ENCODE data around the gene FHOD1.

The FHOD1 gene

GRCh38 chr16:67237396-67238277 lies 9.6 kb downstream of the FHOD1 start:
- CTCF ChIA-PET: interaction anchor here (1.0 kb wide), 1 partner anchor 11 kb away, joined by 3 read pairs; the partner anchor contains the start of gene TMEM208
- peak overlapping the region; percentile 92 for H3K27ac ChIP-seq
- no peak for DNase-seq (ENCODE audit: low spot score)
- no peak for TF ChIP-seq CTCF (conservative IDR thresholded peaks at IDR 0.05; ENCODE audit: low read depth)
- POLR2A ChIA-PET (ENCODE audit: low non-redundant PET): interaction anchor here (0.6 kb wide), 1 partner anchor 729 kb away, joined by 3 read pairs; no protein-coding TSS in a partner anchor

- H3K27ac ChIP-seq: peak overlapping the region; percentile 92
- TF ChIP-seq CTCF (conservative IDR thresholded peaks at IDR 0.05; ENCODE audit: low read depth): no peak
- DNase-seq (ENCODE audit: low spot score): peak; percentile 88
- ChIA-PET CTCF (interaction anchor here (0.6 kb wide), 1 partner anchor 704 kb away, joined by 3 read pairs; no protein-coding TSS in a partner anchor), POLR2A (ENCODE audit: low non-redundant PET) (interaction anchor here (0.8 to 1.0 kb wide), 2 partner anchors 9 to 10 kb away, joined by 3 read pairs; partner anchors contain the start of gene TMEM208)
These were observed 10.5 kb downstream of the FHOD1 start for GRCh38 chr16:67236563-67237395.

GRCh38 chr16:67235816-67236562 lies 11.3 kb downstream of the FHOD1 start:
- no peak for TF ChIP-seq CTCF (conservative IDR thresholded peaks at IDR 0.05; ENCODE audit: low read depth)
- ChIA-PET POLR2A (ENCODE audit: low non-redundant PET) (interaction anchor here (0.8 to 1.0 kb wide), 2 partner anchors 9 to 10 kb away, joined by 3 read pairs; partner anchors contain the start of gene TMEM208), CTCF (interaction anchor here (0.6 kb wide), 2 partner anchors 33 to 228 kb away, joined by 3 to 4 read pairs; no protein-coding TSS in a partner anchor)
- H3K27ac ChIP-seq: peak overlapping the region; percentile 92
- no peak for DNase-seq (ENCODE audit: low spot score)

GRCh38 chr16:67234180-67234597 lies 13.1 kb downstream of the FHOD1 start:
- CTCF ChIA-PET: no interaction called here
- no peak for DNase-seq (ENCODE audit: low spot score)
- H3K27ac ChIP-seq: peak overlapping the region; percentile 92
- TF ChIP-seq CTCF (conservative IDR thresholded peaks at IDR 0.05; ENCODE audit: low read depth): no peak
- POLR2A ChIA-PET (ENCODE audit: low non-redundant PET): no interaction called here

- POLR2A ChIA-PET (ENCODE audit: low non-redundant PET): interaction anchor here (0.5 to 1.7 kb wide), 2 partner anchors 13 to 200 kb away, joined by 3 to 4 read pairs; partner anchors contain the start of gene FHOD1
- no peak for DNase-seq (ENCODE audit: low spot score)
- H3K27ac ChIP-seq: peak overlapping the region; percentile 92
- CTCF ChIA-PET: interaction anchor here (0.7 to 1.1 kb wide), 2 partner anchors 22 to 104 kb away, joined by 3 to 4 read pairs; no protein-coding TSS in a partner anchor
- no peak for TF ChIP-seq CTCF (conservative IDR thresholded peaks at IDR 0.05; ENCODE audit: low read depth)
These were observed 13.7 kb downstream of the FHOD1 start for GRCh38 chr16:67233596-67233995.
